Measurements from ENCODE around the gene DOK6.

- no peak for TF ChIP-seq CTCF (conservative IDR thresholded peaks at IDR 0.05; ENCODE audit: low read depth, low read length)
- TF ChIP-seq EZH2phosphoT487 (IDR thresholded peaks at IDR 0.05; ENCODE audit: borderline replicate concordance, low read length) = no peak
Measured at GRCh38 chr18:69730664-69731063, 330.0 kb downstream of the DOK6 start.
